ENCODE results near the gene KATNAL2. TPM values are rescaled to one million over a fixed set of nuclear protein-coding genes. Genes with fewer than 3 reads are reported as not detected.

The KATNAL2 gene
- total RNA-seq: 1 to 10 TPM; 1.2 to 5.1 (median 2.7) TPM
- long read RNA-seq, partial matches to known transcripts: 0 of 1 reads
- long read RNA-seq, other reads (novel, unspliced or antisense): 1 of 1 reads

GRCh38 chr18:46917108-46917802, at the start of gene KATNAL2, which contains the start of gene PIAS2:
TSS of gene KATNAL2 (plus strand) at chr18:46917602. CDS start at chr18:46946873, 29,271 bp downstream.
TSS of gene PIAS2 (minus strand) at chr18:46917507. CDS start at chr18:46917345, 162 bp downstream.
- Histone ChIP-seq H3K27ac (peak within 1 kb of the TSS; percentile 77 to 81 (median 80)), H3K4me3 (peak within 1 kb of the TSS; percentile 73 to 90 (median 82)), H3K4me1 (peaks cover 0 to 8% (median 0%) of the 10 kb centered on the region in 4 donors), H3K9me3 (no peaks in the 10 kb centered on the region), H3K27me3 (no peaks in the 10 kb centered on the region), H3K36me3 (no peaks in the 10 kb centered on the region)
- ATAC-seq: peak; percentile 92 to 97 (median 94)
- peak; percentile 87 to 89 (median 87) for DNase-seq
- 2% methylated on average over 37 of the region's 107 CpGs for WGBS (ENCODE audit: insufficient coverage, low coverage, low lambda C conversion rate, missing lambda C conversion rate)
- intact Hi-C loops (cut with DNase I): no loop called here
- TF ChIP-seq POLR2A (IDR thresholded peaks at IDR 0.05) (peak; percentile 93), CTCF (IDR thresholded peaks at IDR 0.05) (peak in 1 of 4 donors; percentile 27)

GRCh38 chr18:46868169-46868921, 49.1 kb upstream of the KATNAL2 start:
- Histone ChIP-seq H3K9me3 (no peaks in the 10 kb centered on the region), H3K36me3 (no peaks in the 10 kb centered on the region), H3K4me3 (no peak overlapping the region), H3K27me3 (no peaks in the 10 kb centered on the region), H3K4me1 (no peaks in the 10 kb centered on the region), H3K27ac (no peak overlapping the region)
- WGBS (ENCODE audit: insufficient coverage, low coverage, low lambda C conversion rate, missing lambda C conversion rate): 95% methylated on average over 11 of the region's 11 CpGs
- TF ChIP-seq POLR2A (IDR thresholded peaks at IDR 0.05) (no peak), CTCF (IDR thresholded peaks at IDR 0.05) (no peak)
- intact Hi-C loops (cut with DNase I): no loop called here
- DNase-seq (no peak), ATAC-seq (peak in 2 of 4 donors; percentile 29 to 33)

GRCh38 chr18:46877329-46877987, 39.9 kb upstream of the KATNAL2 start:
- no peak for ATAC-seq

More at GRCh38 chr18:46877329-46877987, 39.9 kb upstream of the KATNAL2 start:
- Histone ChIP-seq H3K9me3 (no peaks in the 10 kb centered on the region), H3K36me3 (no peaks in the 10 kb centered on the region), H3K4me3 (no peak overlapping the region), H3K27ac (no peak overlapping the region), H3K27me3 (no peaks in the 10 kb centered on the region), H3K4me1 (no peaks in the 10 kb centered on the region)
- no peak for TF ChIP-seq CTCF (IDR thresholded peaks at IDR 0.05)
- TF ChIP-seq POLR2A (IDR thresholded peaks at IDR 0.05): no peak
- WGBS (ENCODE audit: insufficient coverage, low coverage, low lambda C conversion rate, missing lambda C conversion rate): 91% methylated on average over 12 of the region's 15 CpGs
- intact Hi-C loops (cut with DNase I): no loop called here
- DNase-seq: no peak
